ENCODE measurements around the gene SH2D2A.

- TF ChIP-seq POLR2A (IDR thresholded peaks at IDR 0.05; ENCODE audit: low read depth, low read length): no peak
- TF ChIP-seq CTCF (conservative IDR thresholded peaks at IDR 0.05; ENCODE audit: low read depth, low read length): no peak
Observed at GRCh38 chr1:156772728-156773497, 43.7 kb downstream of the SH2D2A start.
